ENCODE data around the gene KIF12. TPM values are rescaled to one million over a fixed set of nuclear protein-coding genes. Genes with fewer than 3 reads are reported as not detected.

KIF12 gene
- total RNA-seq, 4 donors from 2014 or later: 1.5 to 5.4 (median 2.7) TPM

DNA sequence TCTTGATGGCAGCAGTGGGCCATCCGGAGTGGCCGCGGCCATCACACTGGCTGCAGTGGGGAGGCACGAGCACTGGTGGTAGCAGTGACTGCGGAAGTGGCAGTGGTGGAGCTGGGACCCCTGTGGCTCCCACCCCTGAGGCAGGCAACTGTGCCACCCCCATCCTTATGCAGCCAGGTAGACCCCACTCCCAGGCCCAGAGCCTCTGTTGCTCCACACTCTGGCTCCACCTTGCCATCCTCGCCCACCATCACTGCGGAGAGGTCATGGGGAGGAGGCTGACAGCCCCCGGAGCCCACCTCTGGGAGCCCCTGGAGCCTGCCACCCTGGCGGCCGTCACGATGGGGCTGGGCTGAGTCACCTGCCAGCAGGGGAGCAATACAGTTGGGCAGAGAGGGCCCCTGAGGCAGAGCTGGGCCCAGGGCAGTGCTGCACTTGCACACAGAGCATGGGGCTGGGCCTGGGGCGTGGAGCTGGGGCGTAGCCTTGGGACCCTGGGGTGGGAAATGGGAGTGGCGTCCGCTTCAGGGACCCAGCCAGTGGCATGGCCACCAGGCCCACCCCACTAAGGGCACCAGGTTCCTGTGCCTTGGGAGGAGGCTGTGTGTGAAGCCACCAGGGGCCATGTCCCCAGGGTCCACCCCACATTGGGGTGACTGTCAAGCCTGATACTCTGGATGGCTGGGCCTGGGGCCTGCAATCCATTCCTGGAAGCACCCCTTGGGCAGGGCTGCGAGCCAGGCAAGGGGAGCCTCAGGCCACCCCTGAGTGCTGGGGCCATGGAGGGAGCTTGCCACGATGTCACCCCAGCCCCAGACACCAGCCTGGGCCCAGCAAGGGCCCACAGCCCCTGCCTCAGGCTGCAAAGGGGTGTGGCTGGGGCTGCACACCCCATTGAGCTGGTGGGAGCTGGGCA is 28.6 kb downstream of the KIF12 start:
- Histone ChIP-seq H3K27ac (no peak overlapping the region), H3K4me1 (no peaks in the 10 kb centered on the region), H3K9me3 (no peaks in the 10 kb centered on the region), H3K36me3 (no peaks in the 10 kb centered on the region), H3K27me3 (no peaks in the 10 kb centered on the region), H3K4me3 (no peak overlapping the region)
- peak in 1 of 2 donors; percentile 9 for DNase-seq
- intact Hi-C loops (cut with DNase I; ENCODE audit: low total_unique reads): no loop called here
- TF ChIP-seq, protein P1, sequence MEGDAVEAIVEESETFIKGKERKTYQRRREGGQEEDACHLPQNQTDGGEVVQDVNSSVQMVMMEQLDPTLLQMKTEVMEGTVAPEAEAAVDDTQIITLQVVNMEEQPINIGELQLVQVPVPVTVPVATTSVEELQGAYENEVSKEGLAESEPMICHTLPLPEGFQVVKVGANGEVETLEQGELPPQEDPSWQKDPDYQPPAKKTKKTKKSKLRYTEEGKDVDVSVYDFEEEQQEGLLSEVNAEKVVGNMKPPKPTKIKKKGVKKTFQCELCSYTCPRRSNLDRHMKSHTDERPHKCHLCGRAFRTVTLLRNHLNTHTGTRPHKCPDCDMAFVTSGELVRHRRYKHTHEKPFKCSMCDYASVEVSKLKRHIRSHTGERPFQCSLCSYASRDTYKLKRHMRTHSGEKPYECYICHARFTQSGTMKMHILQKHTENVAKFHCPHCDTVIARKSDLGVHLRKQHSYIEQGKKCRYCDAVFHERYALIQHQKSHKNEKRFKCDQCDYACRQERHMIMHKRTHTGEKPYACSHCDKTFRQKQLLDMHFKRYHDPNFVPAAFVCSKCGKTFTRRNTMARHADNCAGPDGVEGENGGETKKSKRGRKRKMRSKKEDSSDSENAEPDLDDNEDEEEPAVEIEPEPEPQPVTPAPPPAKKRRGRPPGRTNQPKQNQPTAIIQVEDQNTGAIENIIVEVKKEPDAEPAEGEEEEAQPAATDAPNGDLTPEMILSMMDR (IDR thresholded peaks at IDR 0.05): no peak
- TF ChIP-seq POLR2A (IDR thresholded peaks at IDR 0.05): no peak

DNA sequence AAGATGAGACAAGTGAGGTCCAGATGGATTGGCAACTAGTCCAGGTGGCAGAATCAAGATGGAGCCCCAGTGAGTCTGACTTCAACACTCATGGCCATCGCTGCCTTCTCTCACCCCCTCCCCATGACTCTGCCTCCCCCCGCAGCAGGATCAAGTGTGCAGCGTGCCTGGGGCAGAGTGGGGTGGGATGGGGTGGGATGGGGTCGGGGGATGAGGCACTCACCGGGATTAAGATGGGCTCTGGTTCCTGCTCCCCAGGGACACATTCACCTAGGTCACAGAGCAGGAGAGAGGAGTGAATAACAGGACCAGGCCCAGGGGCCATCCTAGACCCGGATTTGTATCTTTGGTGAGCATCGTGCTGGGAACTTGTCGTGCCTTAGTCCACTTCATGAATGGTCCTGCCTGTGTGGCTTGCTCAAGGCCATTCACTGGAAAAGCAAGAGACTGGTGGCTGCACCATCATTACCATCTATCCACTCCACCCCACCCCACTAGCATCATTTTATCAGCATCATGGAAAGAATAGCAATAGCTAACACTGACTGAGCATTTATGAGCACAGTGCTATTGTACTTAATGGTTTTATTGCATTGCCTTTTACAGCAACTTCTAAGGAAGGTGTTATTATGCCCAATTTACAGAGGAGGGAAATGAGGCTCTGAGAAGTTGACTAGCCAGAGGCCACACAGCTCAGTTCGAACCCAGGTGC is 29.5 kb downstream of the KIF12 start:
- Histone ChIP-seq H3K27me3 (no peaks in the 10 kb centered on the region), H3K27ac (no peak overlapping the region), H3K4me3 (no peak overlapping the region), H3K36me3 (no peaks in the 10 kb centered on the region), H3K9me3 (no peaks in the 10 kb centered on the region), H3K4me1 (no peaks in the 10 kb centered on the region)
- DNase-seq: peak in 1 of 2 donors; percentile 3
- intact Hi-C loops (cut with DNase I; ENCODE audit: low total_unique reads): no loop called here
- no peak for TF ChIP-seq POLR2A (IDR thresholded peaks at IDR 0.05)
- TF ChIP-seq, protein P1 (IDR thresholded peaks at IDR 0.05): no peak

DNA sequence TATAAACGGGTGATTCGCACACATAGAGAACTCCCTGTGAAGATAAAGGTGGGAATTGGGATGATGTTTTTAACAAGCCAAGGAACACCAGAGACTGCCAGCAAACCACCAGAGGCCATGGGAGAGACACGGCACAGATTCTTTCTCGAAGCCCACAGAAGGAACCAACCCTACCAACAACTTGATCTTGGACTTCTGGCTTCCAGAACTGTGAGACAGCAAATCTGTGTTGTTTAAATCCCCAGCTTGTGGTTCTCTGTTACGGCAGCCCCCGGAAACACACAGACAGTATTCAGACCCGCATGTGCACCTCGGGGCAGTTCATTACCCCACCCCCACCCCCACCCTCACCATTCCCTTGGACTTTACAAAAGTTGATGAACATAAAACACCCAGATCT is 33.8 kb downstream of the KIF12 start:
- DNase-seq: no peak
- no peaks in the 10 kb centered on the region for H3K27me3 ChIP-seq
- no peaks in the 10 kb centered on the region for H3K36me3 ChIP-seq
- no peaks in the 10 kb centered on the region for H3K9me3 ChIP-seq
- no peak overlapping the region for H3K27ac ChIP-seq
- TF ChIP-seq, protein P1 (IDR thresholded peaks at IDR 0.05): no peak
- TF ChIP-seq POLR2A (IDR thresholded peaks at IDR 0.05): no peak
- no peaks in the 10 kb centered on the region for H3K4me1 ChIP-seq
- no peak overlapping the region for H3K4me3 ChIP-seq
- intact Hi-C loops (cut with DNase I; ENCODE audit: low total_unique reads): no loop called here

DNA sequence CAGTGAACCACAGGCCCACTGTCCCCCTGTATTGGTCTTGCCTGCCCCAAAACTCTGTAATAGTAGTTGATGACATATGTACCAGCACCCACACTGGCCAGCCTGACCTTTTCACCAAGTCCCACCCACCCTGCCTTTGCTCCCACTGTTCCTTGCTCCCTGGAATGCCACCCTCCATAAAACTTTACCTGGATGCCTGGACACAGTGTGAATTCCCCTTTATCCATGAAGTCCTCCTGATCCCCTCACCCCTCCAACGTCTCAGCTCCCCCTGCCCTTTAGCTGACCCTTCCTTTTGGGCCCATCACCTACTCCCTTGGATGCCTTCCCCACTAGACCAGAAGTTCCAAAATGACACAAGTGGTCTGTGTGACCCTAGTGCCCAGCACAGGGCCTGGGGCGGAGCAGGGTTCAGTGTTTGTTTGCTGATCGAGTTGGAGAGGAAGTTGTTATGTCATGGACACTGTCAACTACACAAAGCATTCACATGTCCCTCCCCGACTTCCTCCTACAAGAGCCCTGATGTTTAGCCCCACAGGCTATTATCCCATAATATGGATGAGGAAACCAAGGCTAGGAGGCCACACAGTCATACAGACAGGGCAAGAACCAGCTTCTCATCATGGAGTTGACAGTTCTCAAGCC is 37.1 kb downstream of the KIF12 start:
- H3K36me3 ChIP-seq: no peaks in the 10 kb centered on the region
- no peak for TF ChIP-seq POLR2A (IDR thresholded peaks at IDR 0.05)
- TF ChIP-seq, protein P1 (IDR thresholded peaks at IDR 0.05): no peak
- intact Hi-C loops (cut with DNase I; ENCODE audit: low total_unique reads): no loop called here
- H3K4me3 ChIP-seq: no peak overlapping the region
- H3K27ac ChIP-seq: no peak overlapping the region
- no peaks in the 10 kb centered on the region for H3K27me3 ChIP-seq
- no peak for DNase-seq
- no peaks in the 10 kb centered on the region for H3K4me1 ChIP-seq
- H3K9me3 ChIP-seq: no peaks in the 10 kb centered on the region
